Measurements from ENCODE around the gene SEC23IP. TPM values are rescaled to one million over a fixed set of nuclear protein-coding genes. Genes with fewer than 3 reads are reported as not detected.

Gene SEC23IP
- total and polyA plus RNA-seq, 2 donors from 2014 or later = 13.3 to 65.2 TPM

GRCh38 chr10:119970963-119971362, 78.4 kb downstream of the SEC23IP start:
- no peak for TF ChIP-seq CTCF (IDR thresholded peaks at IDR 0.05; ENCODE audit: borderline replicate concordance, extremely low read depth, insufficient read depth)
- Histone ChIP-seq H3K36me3 (ENCODE audit: control insufficient read depth in 2 of 3, insufficient read depth in 3 of 3, low read length in 3 of 3) (no peaks in the 10 kb centered on the region), H3K9me3 (ENCODE audit: control insufficient read depth in 2 of 3, insufficient read depth in 1 of 3, low read length in 3 of 3) (peaks cover 0 to 9% (median 4%) of the 10 kb centered on the region in 3 donors), H3K9ac (ENCODE audit: low read length in 3 of 3) (no peak overlapping the region), H3K4me1 (ENCODE audit: control insufficient read depth in 2 of 3, insufficient read depth in 2 of 3, low read depth in 1 of 3, low read length in 3 of 3) (no peaks in the 10 kb centered on the region), H3K27ac (ENCODE audit: low read depth in 2 of 2, low read length in 2 of 2) (no peak overlapping the region), H3K4me3 (ENCODE audit: low read length in 3 of 3) (no peak overlapping the region), H3K27me3 (ENCODE audit: control insufficient read depth, insufficient read depth, low read length) (no peaks in the 10 kb centered on the region)
- DNase-seq (no peak), FAIRE-seq (no peak)
- intact Hi-C loops (cut with DNase I) = no loop called here

- intact Hi-C loops (cut with DNase I) = no loop called here
- H3K9me3 ChIP-seq (ENCODE audit: control insufficient read depth in 2 of 3, insufficient read depth in 1 of 3, low read length in 3 of 3) = peaks cover 0 to 3% (median 0%) of the 10 kb centered on the region in 3 donors
- H3K9ac ChIP-seq (ENCODE audit: low read length in 3 of 3) = no peak overlapping the region
- TF ChIP-seq CTCF (IDR thresholded peaks at IDR 0.05; ENCODE audit: borderline replicate concordance, extremely low read depth, insufficient read depth) = no peak
- H3K4me3 ChIP-seq (ENCODE audit: low read length in 3 of 3) = no peak overlapping the region
- H3K4me1 ChIP-seq (ENCODE audit: control insufficient read depth in 2 of 3, insufficient read depth in 2 of 3, low read depth in 1 of 3, low read length in 3 of 3) = no peaks in the 10 kb centered on the region
- no peaks in the 10 kb centered on the region for H3K36me3 ChIP-seq (ENCODE audit: control insufficient read depth in 2 of 3, insufficient read depth in 3 of 3, low read length in 3 of 3)
- FAIRE-seq (no peak), DNase-seq (peak in 1 of 5 donors; percentile 5)
- H3K27ac ChIP-seq (ENCODE audit: low read depth in 2 of 2, low read length in 2 of 2) = no peak overlapping the region
- H3K27me3 ChIP-seq (ENCODE audit: control insufficient read depth, insufficient read depth, low read length) = no peaks in the 10 kb centered on the region
Measured at GRCh38 chr10:119973281-119973680, 80.8 kb downstream of the SEC23IP start.

- no peak for TF ChIP-seq CTCF (IDR thresholded peaks at IDR 0.05; ENCODE audit: borderline replicate concordance, extremely low read depth, insufficient read depth)
- H3K4me3 ChIP-seq (ENCODE audit: low read length in 3 of 3) = no peak overlapping the region
- intact Hi-C loops (cut with DNase I) = no loop called here
- DNase-seq (no peak), FAIRE-seq (no peak)
- no peaks in the 10 kb centered on the region for H3K9me3 ChIP-seq (ENCODE audit: control insufficient read depth in 2 of 3, insufficient read depth in 1 of 3, low read length in 3 of 3)
- no peaks in the 10 kb centered on the region for H3K36me3 ChIP-seq (ENCODE audit: control insufficient read depth in 2 of 3, insufficient read depth in 3 of 3, low read length in 3 of 3)
- no peaks in the 10 kb centered on the region for H3K27me3 ChIP-seq (ENCODE audit: control insufficient read depth, insufficient read depth, low read length)
- no peaks in the 10 kb centered on the region for H3K4me1 ChIP-seq (ENCODE audit: control insufficient read depth in 2 of 3, insufficient read depth in 2 of 3, low read depth in 1 of 3, low read length in 3 of 3)
- H3K27ac ChIP-seq (ENCODE audit: low read depth in 2 of 2, low read length in 2 of 2) = no peak overlapping the region
- H3K9ac ChIP-seq (ENCODE audit: low read length in 3 of 3) = no peak overlapping the region
Measured at GRCh38 chr10:119976421-119976820, 83.9 kb downstream of the SEC23IP start.

All from kidney (tissue), 14 donors.